KMS-11 (cell line): ENCODE measurements around the gene GAA.
A peak's percentile ranks its signal among the peaks of the same experiment; 100 is the strongest.

Experiments
- H2AFZ ChIP-seq: fragments of 200-600 bp; sonication (generic); 2 replicates; pipeline ENCODE4 v1.6.1; 2016; ENCODE audit warnings: antibody characterized with exemption, mixed run types, low read depth
- H3K27ac ChIP-seq: fragments of 200-600 bp; sonication (generic); 2 replicates; pipeline ENCODE4 v1.6.1; 2016; ENCODE audit warnings: mild to moderate bottlenecking, mixed run types
- H3K27me3 ChIP-seq: fragments of 200-600 bp; sonication (generic); 2 replicates; pipeline ENCODE4 v1.6.1; 2017; ENCODE audit warnings: mild to moderate bottlenecking, low read depth, mixed run types, moderate library complexity; ENCODE audit not compliant: insufficient read depth
- H3K36me3 ChIP-seq: fragments of 200-600 bp; sonication (generic); 2 replicates; pipeline ENCODE4 v1.6.1; 2017; ENCODE audit warnings: mild to moderate bottlenecking, mixed run types; ENCODE audit not compliant: insufficient read depth
- H3K4me1 ChIP-seq: fragments of 200-600 bp; sonication (generic); 2 replicates; pipeline ENCODE4 v1.6.1; 2016; ENCODE audit warnings: mild to moderate bottlenecking, low read depth, mixed run types; ENCODE audit not compliant: poor library complexity, severe bottlenecking
- H3K4me2 ChIP-seq: fragments of 200-600 bp; sonication (generic); 2 replicates; pipeline ENCODE4 v1.7.0; 2016; ENCODE audit warnings: mild to moderate bottlenecking, mixed run types
- H3K4me3 ChIP-seq: fragments of 200-600 bp; sonication (generic); IDR thresholded peaks from 2 replicates; pipeline ENCODE4 v1.6.1; 2017; ENCODE audit warnings: low read depth, low read length, mixed read lengths; ENCODE audit not compliant: insufficient read depth
- H3K79me2 ChIP-seq: fragments of 200-600 bp; sonication (generic); 2 replicates; pipeline ENCODE4 v1.6.1; 2016; ENCODE audit warnings: low read depth, mixed run types; ENCODE audit not compliant: insufficient read depth
- H3K9ac ChIP-seq: fragments of 200-600 bp; sonication (generic); 2 replicates; pipeline ENCODE4 v1.6.1; 2016; ENCODE audit warnings: mild to moderate bottlenecking, mixed run types
- H4K20me1 ChIP-seq: fragments of 200-600 bp; sonication (generic); 2 replicates; pipeline ENCODE4 v1.6.1; 2016; ENCODE audit warnings: mild to moderate bottlenecking, mixed run types; ENCODE audit not compliant: insufficient read depth
- TF ChIP-seq, protein P1 (sequence below): fragments of 200-600 bp; sonication (generic); conservative IDR thresholded peaks from 2 replicates; pipeline ENCODE4 v1.6.1; 2017; ENCODE audit warnings: low read depth, mild to moderate bottlenecking, antibody characterized with exemption, low read length, moderate library complexity, mixed read lengths

GAA gene

DNA sequence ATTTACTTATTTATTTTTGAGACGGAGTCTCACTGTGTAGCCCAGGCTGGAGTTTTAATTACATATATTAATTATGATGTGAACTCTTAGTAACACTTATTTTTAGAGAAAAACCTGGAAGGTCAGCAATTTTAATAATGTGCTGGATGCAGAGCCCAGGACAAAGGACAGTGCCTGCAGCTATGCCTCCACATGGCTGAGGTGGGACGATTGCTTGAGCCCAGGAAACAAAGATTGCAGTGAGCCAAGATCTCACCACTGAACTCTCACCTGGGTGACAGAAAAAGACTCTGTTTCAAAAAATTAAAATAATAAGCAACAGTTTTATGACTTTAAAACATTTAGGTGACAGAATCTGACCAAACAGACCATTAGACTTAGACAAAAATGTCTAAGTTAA, 57.5 kb downstream of the GAA start:
- TF ChIP-seq, protein P1, sequence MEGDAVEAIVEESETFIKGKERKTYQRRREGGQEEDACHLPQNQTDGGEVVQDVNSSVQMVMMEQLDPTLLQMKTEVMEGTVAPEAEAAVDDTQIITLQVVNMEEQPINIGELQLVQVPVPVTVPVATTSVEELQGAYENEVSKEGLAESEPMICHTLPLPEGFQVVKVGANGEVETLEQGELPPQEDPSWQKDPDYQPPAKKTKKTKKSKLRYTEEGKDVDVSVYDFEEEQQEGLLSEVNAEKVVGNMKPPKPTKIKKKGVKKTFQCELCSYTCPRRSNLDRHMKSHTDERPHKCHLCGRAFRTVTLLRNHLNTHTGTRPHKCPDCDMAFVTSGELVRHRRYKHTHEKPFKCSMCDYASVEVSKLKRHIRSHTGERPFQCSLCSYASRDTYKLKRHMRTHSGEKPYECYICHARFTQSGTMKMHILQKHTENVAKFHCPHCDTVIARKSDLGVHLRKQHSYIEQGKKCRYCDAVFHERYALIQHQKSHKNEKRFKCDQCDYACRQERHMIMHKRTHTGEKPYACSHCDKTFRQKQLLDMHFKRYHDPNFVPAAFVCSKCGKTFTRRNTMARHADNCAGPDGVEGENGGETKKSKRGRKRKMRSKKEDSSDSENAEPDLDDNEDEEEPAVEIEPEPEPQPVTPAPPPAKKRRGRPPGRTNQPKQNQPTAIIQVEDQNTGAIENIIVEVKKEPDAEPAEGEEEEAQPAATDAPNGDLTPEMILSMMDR, result no peak
- H3K27me3 ChIP-seq, result no peaks in the 10 kb centered on the region
- H3K4me2 ChIP-seq, result no peak overlapping the region
- no peak overlapping the region for H2AFZ ChIP-seq
- H3K36me3 ChIP-seq, result no peaks in the 10 kb centered on the region
- peaks cover 3% of the 10 kb centered on the region for H3K4me1 ChIP-seq
- no peak overlapping the region for H3K9ac ChIP-seq
- no peak overlapping the region for H3K4me3 ChIP-seq
- no peaks in the 10 kb centered on the region for H4K20me1 ChIP-seq
- no peaks in the 10 kb centered on the region for H3K79me2 ChIP-seq
- H3K27ac ChIP-seq, result no peak overlapping the region

DNA sequence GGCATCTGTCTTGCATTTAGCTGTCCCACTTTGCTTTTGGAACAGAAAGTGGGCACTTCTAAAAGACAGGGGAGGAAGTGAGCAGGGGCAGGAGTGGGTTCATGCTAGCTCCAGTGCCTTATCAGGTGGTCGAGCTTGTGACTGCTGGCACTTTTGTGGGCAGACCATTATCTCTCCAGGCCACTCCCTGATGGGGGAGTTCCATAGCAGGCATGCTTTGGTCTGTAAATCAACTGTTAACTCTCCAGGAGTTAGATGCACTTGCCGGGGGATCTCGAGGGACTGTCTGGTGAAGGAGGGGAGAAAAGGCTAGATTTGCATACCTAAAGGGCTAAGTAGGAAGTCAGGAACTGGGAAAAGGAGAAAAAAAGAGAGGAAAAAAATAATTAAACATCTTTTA, 59.2 kb downstream of the GAA start:
- Histone ChIP-seq H4K20me1 (no peaks in the 10 kb centered on the region), H3K27ac (no peak overlapping the region), H3K27me3 (no peaks in the 10 kb centered on the region), H3K79me2 (no peaks in the 10 kb centered on the region), H3K4me2 (no peak overlapping the region), H3K9ac (no peak overlapping the region), H3K36me3 (no peaks in the 10 kb centered on the region), H3K4me3 (no peak overlapping the region), H3K4me1 (peaks cover 3% of the 10 kb centered on the region), H2AFZ (no peak overlapping the region)
- TF ChIP-seq, protein P1, result no peak

DNA sequence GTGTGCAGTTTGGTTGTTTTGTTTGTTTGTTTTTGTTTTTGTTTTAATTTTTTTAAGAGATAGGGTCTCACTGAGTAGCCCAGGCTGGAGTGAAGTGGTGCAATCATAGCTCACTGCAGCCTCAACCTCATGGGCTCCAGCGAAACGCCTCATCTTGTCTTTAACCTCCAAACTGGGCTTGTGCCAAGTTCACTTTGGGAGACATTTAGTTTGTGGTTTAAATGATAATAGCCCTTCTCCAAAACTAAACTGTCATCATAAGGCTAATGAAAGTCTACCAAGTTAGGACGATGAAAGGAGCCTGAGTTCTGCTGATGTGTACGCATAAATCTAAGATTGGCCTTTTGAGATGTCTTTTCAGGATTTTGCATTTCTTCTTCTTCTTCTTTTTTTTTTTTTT, 62.0 kb downstream of the GAA start:
- no peaks in the 10 kb centered on the region for H3K36me3 ChIP-seq
- H3K79me2 ChIP-seq, result no peaks in the 10 kb centered on the region
- TF ChIP-seq, protein P1, result no peak

GRCh38 chr17:80164185-80164584, 62.8 kb downstream of the GAA start:
- no peak overlapping the region for H2AFZ ChIP-seq
- H3K79me2 ChIP-seq, result no peaks in the 10 kb centered on the region
- H3K4me1 ChIP-seq, result peaks cover 3% of the 10 kb centered on the region
- H3K4me3 ChIP-seq, result no peak overlapping the region
- H3K4me2 ChIP-seq, result no peak overlapping the region
- H3K27me3 ChIP-seq, result no peaks in the 10 kb centered on the region
- no peak overlapping the region for H3K9ac ChIP-seq
- H3K27ac ChIP-seq, result no peak overlapping the region
- TF ChIP-seq, protein P1, result no peak
- no peaks in the 10 kb centered on the region for H3K36me3 ChIP-seq
- no peaks in the 10 kb centered on the region for H4K20me1 ChIP-seq

More for the DNA sequence above, 62.0 kb downstream of the GAA start:
- Histone ChIP-seq H3K4me1 (peaks cover 3% of the 10 kb centered on the region), H4K20me1 (no peaks in the 10 kb centered on the region), H3K4me3 (no peak overlapping the region), H3K27me3 (no peaks in the 10 kb centered on the region), H3K4me2 (peak overlapping the region; percentile 29; the same call in 1 of the 2 replicates), H3K27ac (no peak overlapping the region), H2AFZ (no peak overlapping the region), H3K9ac (no peak overlapping the region)

DNA sequence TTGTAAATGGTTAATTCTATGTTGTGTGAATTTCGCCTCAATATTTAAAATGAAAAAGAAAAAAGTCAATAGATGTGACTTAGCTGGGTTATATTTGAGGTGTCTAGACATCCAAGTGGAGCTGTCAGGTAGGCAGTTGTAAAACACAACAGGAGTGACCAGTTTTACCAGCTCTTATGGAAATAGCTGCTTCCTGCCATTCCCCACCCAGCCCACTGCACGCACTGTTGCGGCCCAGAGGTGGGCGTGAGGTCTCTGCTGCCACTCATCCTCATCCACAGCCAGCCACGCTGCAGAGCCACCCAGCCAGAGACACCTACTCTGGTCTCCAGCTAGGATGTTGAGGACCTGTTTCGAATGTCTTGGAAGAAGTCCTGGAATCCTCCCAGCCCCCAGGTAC, 65.1 kb downstream of the GAA start:
- no peak overlapping the region for H2AFZ ChIP-seq
- no peak overlapping the region for H3K4me3 ChIP-seq
- peaks cover 3% of the 10 kb centered on the region; the same call in 1 of the 2 replicates for H3K27me3 ChIP-seq
- H4K20me1 ChIP-seq, result no peaks in the 10 kb centered on the region
- H3K79me2 ChIP-seq, result no peaks in the 10 kb centered on the region
- no peak overlapping the region for H3K4me2 ChIP-seq
- H3K27ac ChIP-seq, result no peak overlapping the region
- TF ChIP-seq, protein P1, result no peak
- peaks cover 3% of the 10 kb centered on the region for H3K4me1 ChIP-seq
- H3K36me3 ChIP-seq, result no peaks in the 10 kb centered on the region
- no peak overlapping the region for H3K9ac ChIP-seq
